ENCODE results near the gene B4GALT4.
"Not testable (repeated sequence)": the region's sequence is repeated elsewhere in the genome, so short reads cannot be mapped to it uniquely, and the experiment has no call there.

Gene B4GALT4

GRCh38 chr3:119243712-119244111 lies 3.0 kb upstream of the B4GALT4 start:
- H3K4me3 Mint-ChIP-seq, result no peak overlapping the region
- no peak overlapping the region for H3K27ac Mint-ChIP-seq

GRCh38 chr3:119243058-119243529 lies 2.4 kb upstream of the B4GALT4 start:
- H3K27ac Mint-ChIP-seq, H3K27me3 Mint-ChIP-seq, H3K36me3 Mint-ChIP-seq, H3K4me3 Mint-ChIP-seq: not testable (repeated sequence)
- Mint-ChIP-seq H3K9me3 (ENCODE audit: low read depth) (peaks cover 11% of the 10 kb centered on the region), H3K4me1 (ENCODE audit: low read depth) (peaks cover 23% of the 10 kb centered on the region)

More at GRCh38 chr3:119243712-119244111, 3.0 kb upstream of the B4GALT4 start:
- peaks cover 14% of the 10 kb centered on the region for H3K9me3 Mint-ChIP-seq (ENCODE audit: low read depth)
- peaks cover 17% of the 10 kb centered on the region for H3K4me1 Mint-ChIP-seq (ENCODE audit: low read depth)
- peaks cover 7% of the 10 kb centered on the region for H3K36me3 Mint-ChIP-seq
- no peaks in the 10 kb centered on the region for H3K27me3 Mint-ChIP-seq

GRCh38 chr3:119242387-119243057 lies 1.8 kb upstream of the B4GALT4 start:
- not testable (repeated sequence) for H3K4me3 Mint-ChIP-seq; H3K9me3 Mint-ChIP-seq (ENCODE audit: low read depth)

GRCh38 chr3:119240101-119240590 lies 532 bp downstream of the B4GALT4 start:
- peak overlapping the region; percentile 95 for H3K4me3 Mint-ChIP-seq
- H3K27me3 Mint-ChIP-seq, result no peaks in the 10 kb centered on the region
- H3K9me3 Mint-ChIP-seq (ENCODE audit: low read depth), result no peaks in the 10 kb centered on the region
- H3K4me1 Mint-ChIP-seq (ENCODE audit: low read depth), result peaks cover 46% of the 10 kb centered on the region
- peak overlapping the region; percentile 95 for H3K27ac Mint-ChIP-seq
- peaks cover 9% of the 10 kb centered on the region for H3K36me3 Mint-ChIP-seq

More at GRCh38 chr3:119242387-119243057, 1.8 kb upstream of the B4GALT4 start:
- H3K36me3 Mint-ChIP-seq, H3K27me3 Mint-ChIP-seq, H3K27ac Mint-ChIP-seq: not testable (repeated sequence)
- H3K4me1 Mint-ChIP-seq (ENCODE audit: low read depth), result peaks cover 26% of the 10 kb centered on the region

GRCh38 chr3:119239206-119239820 lies 1.4 kb downstream of the B4GALT4 start:
- Mint-ChIP-seq H3K27ac (peak overlapping the region; percentile 95), H3K36me3 (peaks cover 9% of the 10 kb centered on the region), H3K9me3 (ENCODE audit: low read depth) (no peaks in the 10 kb centered on the region), H3K4me1 (ENCODE audit: low read depth) (peaks cover 54% of the 10 kb centered on the region), H3K4me3 (peak overlapping the region; percentile 95), H3K27me3 (no peaks in the 10 kb centered on the region)

GRCh38 chr3:119238363-119238762 lies 2.3 kb downstream of the B4GALT4 start:
- Mint-ChIP-seq H3K36me3 (peaks cover 9% of the 10 kb centered on the region), H3K9me3 (ENCODE audit: low read depth) (no peaks in the 10 kb centered on the region), H3K4me1 (ENCODE audit: low read depth) (peaks cover 57% of the 10 kb centered on the region), H3K27ac (peak overlapping the region; percentile 84), H3K4me3 (peak overlapping the region; percentile 77), H3K27me3 (no peaks in the 10 kb centered on the region)

- H3K27me3 Mint-ChIP-seq, result no peaks in the 10 kb centered on the region
- no peak overlapping the region for H3K4me3 Mint-ChIP-seq
- peaks cover 57% of the 10 kb centered on the region for H3K4me1 Mint-ChIP-seq (ENCODE audit: low read depth)
- peaks cover 9% of the 10 kb centered on the region for H3K36me3 Mint-ChIP-seq
- peak overlapping the region; percentile 68 for H3K27ac Mint-ChIP-seq
- H3K9me3 Mint-ChIP-seq (ENCODE audit: low read depth), result no peaks in the 10 kb centered on the region
Observed at GRCh38 chr3:119237299-119237698, 3.4 kb downstream of the B4GALT4 start.

GRCh38 chr3:119236756-119237155 lies 3.9 kb downstream of the B4GALT4 start:
- Mint-ChIP-seq H3K36me3 (peaks cover 11% of the 10 kb centered on the region), H3K4me3 (peak overlapping the region; percentile 11), H3K27ac (peak overlapping the region; percentile 54), H3K27me3 (no peaks in the 10 kb centered on the region), H3K4me1 (ENCODE audit: low read depth) (peaks cover 57% of the 10 kb centered on the region), H3K9me3 (ENCODE audit: low read depth) (no peaks in the 10 kb centered on the region)

- Mint-ChIP-seq H3K4me3 (peak overlapping the region; percentile 6), H3K27me3 (no peaks in the 10 kb centered on the region), H3K36me3 (peaks cover 18% of the 10 kb centered on the region), H3K4me1 (ENCODE audit: low read depth) (peaks cover 52% of the 10 kb centered on the region), H3K27ac (peak overlapping the region; percentile 30), H3K9me3 (ENCODE audit: low read depth) (no peaks in the 10 kb centered on the region)
Observed at GRCh38 chr3:119235151-119235550, 5.5 kb downstream of the B4GALT4 start.

- Mint-ChIP-seq H3K27ac (peak overlapping the region; percentile 30), H3K4me3 (no peak overlapping the region), H3K4me1 (ENCODE audit: low read depth) (peaks cover 46% of the 10 kb centered on the region), H3K27me3 (no peaks in the 10 kb centered on the region), H3K9me3 (ENCODE audit: low read depth) (no peaks in the 10 kb centered on the region), H3K36me3 (peaks cover 22% of the 10 kb centered on the region)
Observed at GRCh38 chr3:119234610-119235009, 6.1 kb downstream of the B4GALT4 start.

GRCh38 chr3:119230745-119231144 lies 9.9 kb downstream of the B4GALT4 start:
- H3K36me3 Mint-ChIP-seq, result peaks cover 28% of the 10 kb centered on the region

GRCh38 chr3:119230071-119230470 lies 10.6 kb downstream of the B4GALT4 start:
- no peak overlapping the region for H3K4me3 Mint-ChIP-seq
- peaks cover 22% of the 10 kb centered on the region for H3K36me3 Mint-ChIP-seq
- H3K4me1 Mint-ChIP-seq (ENCODE audit: low read depth), result peaks cover 18% of the 10 kb centered on the region
- no peaks in the 10 kb centered on the region for H3K27me3 Mint-ChIP-seq
- no peaks in the 10 kb centered on the region for H3K9me3 Mint-ChIP-seq (ENCODE audit: low read depth)
- no peak overlapping the region for H3K27ac Mint-ChIP-seq

More at GRCh38 chr3:119230745-119231144, 9.9 kb downstream of the B4GALT4 start:
- H3K9me3 Mint-ChIP-seq (ENCODE audit: low read depth), result no peaks in the 10 kb centered on the region
- H3K27me3 Mint-ChIP-seq, result no peaks in the 10 kb centered on the region
- no peak overlapping the region for H3K4me3 Mint-ChIP-seq
- H3K4me1 Mint-ChIP-seq (ENCODE audit: low read depth), result peaks cover 22% of the 10 kb centered on the region
- H3K27ac Mint-ChIP-seq, result no peak overlapping the region

- Mint-ChIP-seq H3K27ac (no peak overlapping the region), H3K36me3 (peaks cover 22% of the 10 kb centered on the region), H3K9me3 (ENCODE audit: low read depth) (no peaks in the 10 kb centered on the region), H3K27me3 (no peaks in the 10 kb centered on the region), H3K4me1 (ENCODE audit: low read depth) (peaks cover 15% of the 10 kb centered on the region), H3K4me3 (no peak overlapping the region)
Observed at GRCh38 chr3:119229190-119229589, 11.5 kb downstream of the B4GALT4 start.

- Mint-ChIP-seq H3K27ac (no peak overlapping the region), H3K36me3 (peaks cover 22% of the 10 kb centered on the region), H3K27me3 (no peaks in the 10 kb centered on the region), H3K9me3 (ENCODE audit: low read depth) (no peaks in the 10 kb centered on the region), H3K4me1 (ENCODE audit: low read depth) (peaks cover 12% of the 10 kb centered on the region), H3K4me3 (no peak overlapping the region)
Observed at GRCh38 chr3:119228373-119229145, 12.1 kb downstream of the B4GALT4 start.
